ENCODE measurements around the gene RHOT2. TPM values are rescaled to one million over a fixed set of nuclear protein-coding genes. Genes with fewer than 3 reads are reported as not detected.

RHOT2 gene
- total RNA-seq, 1 donor from 2014 or later: 121 TPM

GRCh38 chr16:715477-716199 lies 47.7 kb downstream of the RHOT2 start:
- Mint-ChIP-seq H3K36me3 (ENCODE audit: low read depth, unreplicated experiment) (no peaks in the 10 kb centered on the region), H3K4me1 (ENCODE audit: unreplicated experiment) (no peaks in the 10 kb centered on the region), H3K4me3 (ENCODE audit: unreplicated experiment) (no peak overlapping the region), H3K27ac (ENCODE audit: unreplicated experiment) (no peak overlapping the region), H3K27me3 (ENCODE audit: unreplicated experiment) (peaks cover 22% of the 10 kb centered on the region), H3K9me3 (ENCODE audit: unreplicated experiment) (no peaks in the 10 kb centered on the region)
- no peak for TF ChIP-seq CTCF (IDR thresholded peaks at IDR 0.05; ENCODE audit: unreplicated experiment)
- DNase-seq (ENCODE audit: low spot score): no peak

- DNase-seq (ENCODE audit: low spot score): no peak
- Mint-ChIP-seq H3K4me3 (ENCODE audit: unreplicated experiment) (no peak overlapping the region), H3K9me3 (ENCODE audit: unreplicated experiment) (no peaks in the 10 kb centered on the region), H3K27me3 (ENCODE audit: unreplicated experiment) (peaks cover 22% of the 10 kb centered on the region), H3K27ac (ENCODE audit: unreplicated experiment) (no peak overlapping the region), H3K4me1 (ENCODE audit: unreplicated experiment) (no peaks in the 10 kb centered on the region), H3K36me3 (ENCODE audit: low read depth, unreplicated experiment) (no peaks in the 10 kb centered on the region)
- no peak for TF ChIP-seq CTCF (IDR thresholded peaks at IDR 0.05; ENCODE audit: unreplicated experiment)
Observed at GRCh38 chr16:716200-716568, 48.3 kb downstream of the RHOT2 start.

GRCh38 chr16:716768-717325 lies 48.9 kb downstream of the RHOT2 start:
- peak overlapping the region; percentile 31 for H3K4me3 Mint-ChIP-seq (ENCODE audit: unreplicated experiment)
- no peaks in the 10 kb centered on the region for H3K4me1 Mint-ChIP-seq (ENCODE audit: unreplicated experiment)
- TF ChIP-seq CTCF (IDR thresholded peaks at IDR 0.05; ENCODE audit: unreplicated experiment): no peak

GRCh38 chr16:717450-718245 lies 49.7 kb downstream of the RHOT2 start:
- no peak overlapping the region for H3K4me3 Mint-ChIP-seq (ENCODE audit: unreplicated experiment)
- no peak for DNase-seq (ENCODE audit: low spot score)
- H3K36me3 Mint-ChIP-seq (ENCODE audit: low read depth, unreplicated experiment): no peaks in the 10 kb centered on the region
- H3K27ac Mint-ChIP-seq (ENCODE audit: unreplicated experiment): no peak overlapping the region
- H3K27me3 Mint-ChIP-seq (ENCODE audit: unreplicated experiment): peaks cover 23% of the 10 kb centered on the region
- H3K4me1 Mint-ChIP-seq (ENCODE audit: unreplicated experiment): no peaks in the 10 kb centered on the region
- TF ChIP-seq CTCF (IDR thresholded peaks at IDR 0.05; ENCODE audit: unreplicated experiment): no peak
- no peaks in the 10 kb centered on the region for H3K9me3 Mint-ChIP-seq (ENCODE audit: unreplicated experiment)

More at GRCh38 chr16:716768-717325, 48.9 kb downstream of the RHOT2 start:
- no peak for DNase-seq (ENCODE audit: low spot score)
- Mint-ChIP-seq H3K27me3 (ENCODE audit: unreplicated experiment) (peaks cover 22% of the 10 kb centered on the region), H3K36me3 (ENCODE audit: low read depth, unreplicated experiment) (no peaks in the 10 kb centered on the region), H3K27ac (ENCODE audit: unreplicated experiment) (no peak overlapping the region), H3K9me3 (ENCODE audit: unreplicated experiment) (no peaks in the 10 kb centered on the region)

Measured in endothelial cell (in vitro differentiated cells).